Left kidney (tissue), 2 donors: Measurements from ENCODE around the gene TGFB1. TPM values are rescaled to one million over a fixed set of nuclear protein-coding genes. Genes with fewer than 3 reads are reported as not detected.
"Not testable (repeated sequence)": the region's sequence is repeated elsewhere in the genome, so short reads cannot be mapped to it uniquely, and the experiment has no call there.

Source experiments
- DNase-seq: peaks from one replicate; pipeline ENCODE4 v3.0.0-alpha.2; 2013
- polyA plus RNA-seq: library from polyadenylated mRNA; unstranded; fragments of 120-200 nt; gene quantifications from one replicate; pipeline ENCODE4 v1.2.1, GENCODE V29; 2013; ENCODE audit not compliant: insufficient read length

The TGFB1 gene
- polyA plus RNA-seq, 1 donor = 30.8 TPM

DNA sequence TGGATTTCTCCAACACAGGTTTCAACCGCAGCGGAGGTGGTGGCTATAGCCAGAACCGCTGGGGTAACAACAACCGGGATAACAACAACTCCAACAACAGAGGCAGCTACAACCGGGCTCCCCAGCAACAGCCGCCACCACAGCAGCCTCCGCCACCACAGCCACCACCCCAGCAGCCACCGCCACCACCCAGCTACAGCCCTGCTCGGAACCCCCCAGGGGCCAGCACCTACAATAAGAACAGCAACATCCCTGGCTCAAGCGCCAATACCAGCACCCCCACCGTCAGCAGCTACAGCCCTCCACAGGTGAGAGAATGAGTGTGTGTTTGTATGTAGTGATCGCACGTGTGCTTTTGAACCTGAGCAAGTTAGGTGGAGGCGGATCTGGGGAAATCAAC is 49.8 kb downstream of the TGFB1 start:
- DNase-seq = no peak

DNA sequence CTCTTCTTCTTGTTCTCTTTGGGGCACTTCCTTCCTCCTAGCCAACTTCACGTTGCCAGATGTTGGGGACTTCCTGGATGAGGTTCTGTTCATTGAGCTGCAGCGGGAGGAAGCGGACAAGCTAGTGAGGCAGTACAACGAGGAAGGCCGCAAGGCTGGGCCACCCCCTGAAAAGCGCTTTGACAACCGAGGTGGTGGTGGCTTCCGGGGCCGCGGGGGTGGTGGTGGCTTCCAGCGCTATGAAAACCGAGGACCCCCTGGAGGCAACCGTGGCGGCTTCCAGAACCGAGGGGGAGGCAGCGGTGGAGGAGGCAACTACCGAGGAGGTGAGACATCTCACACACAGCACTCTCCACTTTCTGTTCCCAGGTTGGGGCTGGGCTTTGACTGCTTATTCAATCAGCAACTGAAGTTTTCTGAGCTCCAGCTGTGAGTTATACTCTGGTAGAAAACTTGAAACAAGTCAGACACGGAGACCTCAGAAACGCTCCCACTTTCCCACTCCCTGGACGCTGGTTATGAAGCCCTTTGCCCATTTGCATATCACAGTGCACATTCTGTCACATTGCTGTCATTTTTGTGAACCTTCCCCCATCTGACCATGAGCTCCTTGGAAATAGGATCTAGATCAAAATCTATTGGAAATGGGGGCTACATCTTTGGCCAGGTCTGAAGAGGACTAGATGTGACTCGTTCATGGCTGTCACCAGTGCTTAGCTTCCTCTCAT is 50.9 kb downstream of the TGFB1 start:
- DNase-seq = no peak

DNA sequence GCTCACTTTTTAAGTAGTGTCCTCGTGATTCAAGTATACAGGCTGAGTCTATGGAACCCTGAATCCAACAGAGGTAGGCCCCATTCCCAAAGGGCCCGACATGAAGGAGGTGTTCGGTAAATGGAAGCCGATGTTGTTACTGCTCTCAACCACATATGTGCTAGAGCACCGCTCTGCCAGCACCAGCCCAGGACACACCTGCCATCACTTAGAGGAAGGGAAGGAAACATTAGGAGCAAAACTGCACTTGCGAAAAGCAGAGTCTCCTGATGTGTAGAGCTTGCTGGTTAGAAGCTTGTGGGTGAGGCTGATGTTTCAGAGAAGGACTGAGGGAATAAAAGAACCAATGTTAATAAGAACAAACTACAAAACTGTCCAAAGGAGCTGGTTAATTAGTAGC is 53.2 kb downstream of the TGFB1 start:
- DNase-seq = no peak

DNA sequence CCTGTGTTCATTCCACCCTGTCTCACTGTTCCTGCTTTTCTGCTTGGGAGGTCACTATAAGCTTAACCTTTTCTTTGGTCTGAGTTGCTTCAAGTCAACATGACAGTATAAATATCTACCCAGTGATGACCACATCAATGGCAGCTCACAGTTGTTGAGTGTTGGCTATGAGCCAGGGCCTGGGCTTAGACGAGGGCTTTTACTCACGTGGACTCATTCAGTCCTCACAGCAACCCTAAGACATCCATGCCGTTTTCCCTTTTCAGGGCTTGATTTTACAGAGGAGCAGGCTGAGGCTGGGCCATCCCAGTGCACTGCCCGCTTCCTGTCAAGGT is 54.0 kb downstream of the TGFB1 start:
- DNase-seq = no peak

DNA sequence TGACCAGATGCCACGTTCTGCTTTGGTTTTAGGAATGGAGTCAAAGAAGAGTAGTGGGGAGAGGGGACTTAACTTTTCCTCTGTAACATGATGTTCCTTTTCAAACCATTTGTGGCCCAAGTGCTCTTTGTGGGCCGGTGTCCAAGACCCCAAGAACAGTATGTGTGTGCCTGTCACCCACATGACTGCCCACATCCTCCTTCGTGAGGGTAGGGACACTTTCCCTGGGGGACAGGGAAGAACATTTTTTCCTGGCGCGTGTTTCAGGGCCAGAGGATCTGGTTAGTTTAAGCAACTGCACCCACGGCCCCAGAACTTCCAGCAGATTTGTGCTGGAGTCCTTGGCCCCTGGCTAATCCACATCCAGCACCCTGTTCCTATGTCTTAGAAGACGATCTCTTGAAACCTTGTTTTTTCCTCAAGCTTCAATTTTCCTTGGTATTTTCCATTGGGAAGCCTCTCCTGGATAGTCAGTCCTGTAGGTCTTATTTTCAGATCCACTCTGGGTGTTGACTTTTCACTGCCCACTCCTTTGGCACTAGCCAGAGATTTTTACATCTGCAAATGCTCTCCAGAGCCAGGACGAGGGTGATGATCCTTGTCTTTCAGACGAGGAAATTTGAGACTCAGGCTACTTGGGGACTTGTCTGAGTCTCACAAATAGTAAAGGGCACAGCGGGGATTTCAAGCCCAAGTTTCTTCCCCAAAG is 54.5 kb downstream of the TGFB1 start:
- DNase-seq = no peak

DNA sequence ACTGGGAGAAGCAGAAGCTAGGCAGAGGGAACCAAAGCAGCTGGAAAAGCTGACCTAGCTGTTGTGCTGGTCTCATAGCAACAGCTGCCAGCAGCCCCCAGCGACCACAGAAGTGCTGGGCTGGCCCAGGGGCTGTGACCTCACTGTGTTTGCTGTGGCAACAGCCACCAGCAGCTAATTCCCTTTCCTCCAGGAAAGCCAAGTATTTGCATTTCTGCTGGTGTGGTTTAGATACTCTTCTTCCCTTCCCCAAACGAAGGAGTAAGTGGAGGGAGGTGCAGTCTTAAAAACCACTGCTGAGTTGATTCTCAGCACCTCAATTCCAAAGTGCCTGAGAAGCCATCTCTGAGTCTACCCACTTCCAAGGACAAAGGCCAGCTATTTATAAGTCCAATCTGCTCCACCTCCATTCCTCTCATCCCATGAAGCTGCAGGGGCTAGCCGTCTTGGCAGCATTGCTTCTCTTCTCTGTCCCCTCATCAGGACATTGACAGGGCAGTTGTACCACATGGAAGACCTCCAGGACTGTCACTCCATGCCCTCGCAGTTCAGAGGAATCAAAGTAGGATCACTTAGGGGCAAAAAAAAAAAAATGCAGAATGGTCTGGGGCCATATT is 55.3 kb downstream of the TGFB1 start:
- DNase-seq = no peak

DNA sequence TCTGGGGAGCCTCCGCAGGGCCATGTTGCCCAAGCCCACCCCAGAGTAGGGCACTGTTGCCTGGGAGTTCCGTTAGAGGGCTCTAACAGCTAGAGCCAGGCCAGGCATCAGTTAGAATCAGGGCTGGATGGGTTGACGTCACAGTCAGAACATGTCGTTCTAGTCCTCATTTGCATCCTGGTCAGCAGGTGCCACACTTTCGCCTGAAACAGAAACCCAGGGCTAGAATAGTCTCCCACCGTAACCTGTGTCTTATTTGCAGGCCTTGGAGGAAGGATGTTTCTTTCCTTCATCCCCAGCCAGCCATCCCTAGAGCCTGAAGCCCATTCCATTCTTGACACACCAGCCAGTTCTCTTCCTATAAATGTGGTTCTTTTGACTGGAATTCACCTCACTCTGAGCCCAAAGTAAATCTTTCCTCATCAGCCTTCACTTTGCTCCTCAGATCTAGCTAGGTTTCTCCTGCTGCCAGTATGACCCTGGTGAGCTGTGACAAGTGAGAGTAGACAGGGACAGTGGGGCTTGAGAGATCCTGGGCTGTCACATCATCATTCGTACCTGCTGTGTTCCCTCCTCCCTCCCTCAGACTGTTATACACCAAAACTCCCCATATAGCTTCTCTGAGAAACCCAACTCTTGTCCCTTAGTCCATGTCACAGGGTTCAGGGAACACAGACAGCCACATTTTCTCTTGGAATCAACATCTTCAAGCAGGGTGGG is 55.9 kb downstream of the TGFB1 start:
- DNase-seq = no peak

DNA sequence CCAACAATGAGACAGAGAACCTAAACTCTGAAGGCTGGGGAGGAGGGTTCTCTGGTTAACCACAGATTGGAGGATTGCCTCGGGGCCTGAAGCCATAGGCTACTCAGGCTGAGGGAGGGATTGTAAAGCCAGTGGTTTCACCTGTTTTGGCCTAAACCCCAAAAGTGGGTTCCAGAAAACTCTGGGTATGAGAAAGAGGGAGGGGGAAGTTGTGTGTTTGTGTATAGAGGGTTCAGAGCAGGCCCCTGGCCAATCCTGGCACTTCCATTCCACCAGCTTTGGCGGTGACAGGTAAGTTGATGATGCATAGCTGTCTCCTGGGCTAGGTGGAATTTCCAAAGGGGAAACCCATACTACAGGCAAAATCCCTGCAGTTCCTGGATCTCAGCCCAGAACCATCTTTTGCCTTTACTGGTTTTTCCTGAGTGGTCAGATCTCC is 57.3 kb downstream of the TGFB1 start:
- DNase-seq = no peak

DNA sequence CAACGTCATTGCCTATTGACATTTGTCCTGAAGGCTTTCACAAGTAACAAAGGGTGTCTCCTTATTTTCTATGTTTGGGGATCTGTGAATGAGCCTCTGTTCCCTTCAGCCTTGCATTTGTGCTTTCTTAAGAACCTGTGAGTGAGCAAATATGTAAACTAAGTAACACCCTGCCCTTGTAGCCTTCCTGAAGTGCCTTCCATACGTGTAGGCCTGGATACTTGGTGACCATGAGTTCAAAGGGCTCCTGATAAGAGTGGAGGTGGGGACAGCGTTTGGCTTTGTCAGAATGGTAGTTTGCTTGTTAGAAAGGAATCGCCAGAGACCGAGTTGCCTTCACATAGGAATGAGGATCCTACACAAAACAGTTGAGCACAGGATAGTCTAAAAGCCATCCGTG is 58.2 kb downstream of the TGFB1 start:
- DNase-seq = no peak

DNA sequence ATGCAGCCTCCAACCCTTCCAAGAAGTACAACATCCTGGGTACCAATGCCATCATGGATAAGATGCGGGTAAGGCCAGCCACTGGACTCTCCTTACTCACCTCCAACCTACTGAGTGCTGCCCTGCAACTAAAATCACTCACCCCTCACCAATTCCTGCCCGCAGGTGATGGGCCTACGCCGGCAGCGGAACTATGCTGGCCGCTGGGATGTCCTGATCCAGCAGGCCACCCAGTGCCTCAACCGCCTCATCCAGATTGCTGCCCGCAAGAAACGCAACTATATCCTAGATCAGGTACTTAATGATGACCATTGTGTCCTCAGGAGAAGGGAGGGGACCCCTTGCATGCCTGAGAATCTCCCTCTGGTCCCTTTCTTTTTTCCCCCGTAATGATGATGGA is 59.3 kb downstream of the TGFB1 start:
- DNase-seq = no peak

DNA sequence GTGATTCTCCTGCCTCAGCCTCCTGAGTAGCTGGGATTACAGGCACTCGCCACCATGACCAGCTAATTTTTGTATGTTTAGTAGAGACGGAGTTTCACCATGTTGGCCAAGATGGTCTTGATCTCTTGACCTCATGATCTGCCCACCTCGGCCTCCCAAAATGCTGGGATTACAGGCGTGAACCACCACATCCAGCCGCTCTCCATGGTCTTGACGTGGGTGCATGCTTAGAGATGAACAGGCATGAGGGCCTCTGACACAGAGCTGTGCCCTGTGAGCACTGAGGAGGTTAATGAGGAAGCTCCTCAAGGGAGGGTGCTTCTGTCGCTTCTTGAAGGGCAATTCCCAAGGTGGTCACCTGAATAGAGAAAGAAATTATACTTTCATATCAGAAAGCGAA is 63.9 kb downstream of the TGFB1 start:
- not testable (repeated sequence) for DNase-seq

DNA sequence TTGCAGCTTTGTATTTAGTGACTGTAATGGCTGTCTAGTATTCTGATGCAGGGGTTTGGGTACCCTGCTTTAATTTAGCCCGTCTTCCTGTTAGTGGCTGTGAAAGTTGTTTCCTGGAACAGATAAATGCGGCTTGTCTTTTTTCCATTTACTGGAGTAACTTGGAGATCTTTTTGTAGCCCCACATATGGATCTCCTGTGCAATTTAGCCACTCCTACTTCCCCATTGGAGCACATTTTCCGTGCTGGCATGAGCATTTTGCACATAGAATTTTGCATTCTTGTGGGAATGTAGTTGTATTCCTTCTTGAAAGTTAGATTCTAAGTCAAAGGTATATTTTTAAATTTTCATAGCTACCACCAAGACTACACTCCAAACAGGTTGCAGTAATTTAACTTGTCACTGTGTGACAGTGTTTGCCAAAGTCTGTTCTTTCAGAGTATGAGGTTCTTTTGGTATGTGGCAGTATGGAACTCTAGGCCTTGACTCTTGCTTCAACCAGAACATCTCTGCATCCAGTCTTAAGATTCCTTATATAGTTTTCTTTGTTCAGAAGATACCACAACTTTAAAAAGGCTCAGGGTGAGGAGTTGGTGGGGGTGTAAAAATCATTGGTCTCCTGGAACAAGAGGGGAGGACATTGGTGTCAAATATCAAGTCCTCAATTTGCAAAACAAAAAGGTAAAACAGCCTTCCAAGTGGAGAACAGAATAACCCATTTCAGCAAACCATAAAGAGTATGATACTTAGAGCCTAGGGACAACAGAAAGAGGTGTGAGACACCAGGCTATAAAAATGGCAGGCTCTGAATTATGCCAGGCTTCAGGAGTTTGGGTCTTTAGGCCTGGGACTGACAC is 64.8 kb downstream of the TGFB1 start:
- DNase-seq = no peak

Other genes with a start within 250 kb of the TGFB1 start
- 0.28 TPM for gene CYP2F1, start 239.5 kb downstream of the TGFB1 start, polyA plus RNA-seq
- gene CYP2S1, start 160.7 kb downstream of the TGFB1 start, polyA plus RNA-seq = 0.52 TPM
- 35.4 TPM for gene AXL, start 134.7 kb downstream of the TGFB1 start, polyA plus RNA-seq
- 214 TPM for gene HNRNPUL1, start 89.5 kb downstream of the TGFB1 start, polyA plus RNA-seq
- 31.0 TPM for gene CCDC97, start 43.8 kb downstream of the TGFB1 start, polyA plus RNA-seq
- gene B9D2, start 10.2 kb upstream of the TGFB1 start, polyA plus RNA-seq = 7.3 TPM
- gene TMEM91, start 22.6 kb upstream of the TGFB1 start, polyA plus RNA-seq = 19.5 TPM
- 13.9 TPM for gene EXOSC5, start 43.4 kb upstream of the TGFB1 start, polyA plus RNA-seq
- 31.1 TPM for gene BCKDHA, start 43.9 kb upstream of the TGFB1 start, polyA plus RNA-seq
- 3.0 TPM for gene B3GNT8, start 73.5 kb upstream of the TGFB1 start, polyA plus RNA-seq
- gene DMAC2, start 86.0 kb upstream of the TGFB1 start, polyA plus RNA-seq = 55.7 TPM
- gene ERICH4, start 89.2 kb upstream of the TGFB1 start, polyA plus RNA-seq = 6.3 TPM
- gene CEACAM21, start 222.2 kb upstream of the TGFB1 start, polyA plus RNA-seq = 1.7 TPM